ENCODE results near the gene KPNB1.

The KPNB1 gene

DNA sequence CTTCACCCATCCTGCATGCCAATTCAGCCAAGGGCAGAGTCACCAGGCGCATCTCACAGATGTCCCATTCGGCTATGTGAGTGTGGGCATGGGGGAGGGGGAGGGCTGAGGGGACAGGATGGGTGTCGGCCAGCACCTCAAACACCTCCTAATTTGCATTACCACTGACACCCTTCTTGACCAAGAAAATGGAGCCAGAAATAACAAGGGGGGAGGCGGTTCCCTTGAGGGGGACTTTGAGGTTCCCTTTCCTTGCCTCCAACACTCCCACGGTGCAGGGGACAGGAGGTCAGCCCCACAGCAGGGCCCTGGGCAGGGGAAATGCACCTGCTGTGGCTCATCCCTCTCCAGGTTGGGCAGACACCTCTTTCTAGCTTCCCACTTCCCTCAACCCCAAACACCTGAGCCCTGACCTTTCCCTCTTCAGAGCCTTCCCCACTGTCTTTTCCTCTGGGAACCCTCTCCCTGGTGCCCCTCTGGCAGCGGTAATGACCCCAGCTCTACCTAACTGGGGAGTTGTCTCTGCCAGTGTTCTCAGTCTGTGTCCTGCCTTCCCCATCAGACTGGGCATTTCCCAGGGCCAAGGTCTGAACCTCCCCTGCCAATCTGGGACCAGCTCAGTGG is 65.2 kb downstream of the KPNB1 start:
- no peak for DNase-seq

DNA sequence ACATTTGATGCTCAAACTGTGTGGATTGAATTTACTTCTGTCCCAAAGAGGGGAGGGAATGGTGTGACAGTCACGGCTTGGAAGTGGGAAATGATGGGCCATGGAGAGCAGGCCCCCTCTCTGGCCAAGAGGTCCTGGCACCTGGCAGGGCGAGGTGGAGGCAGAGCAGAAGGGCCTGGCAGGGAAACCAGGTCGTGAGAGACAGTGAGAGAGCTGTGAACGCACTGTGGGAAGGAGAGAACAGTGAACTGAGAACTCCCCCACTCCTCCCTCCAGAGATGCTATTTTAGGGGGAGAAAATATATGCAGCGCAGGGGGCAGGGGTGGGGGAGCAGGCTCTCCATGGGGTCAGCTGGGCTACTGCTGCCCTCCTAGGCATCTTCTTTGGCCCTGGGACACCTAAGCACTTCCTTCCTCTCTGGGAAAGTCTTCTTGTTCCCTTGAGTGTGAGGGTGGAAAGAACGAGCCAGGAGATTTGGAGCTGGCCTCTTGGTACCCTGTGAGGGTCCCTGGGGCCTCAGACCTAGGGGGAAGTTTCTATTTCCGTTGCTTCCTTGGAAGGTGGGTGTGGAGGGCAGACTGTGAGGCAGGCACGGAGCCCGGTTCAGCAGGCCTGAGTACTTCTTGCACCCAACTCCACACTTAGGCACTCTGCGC is 66.1 kb downstream of the KPNB1 start:
- no peak for DNase-seq

DNA sequence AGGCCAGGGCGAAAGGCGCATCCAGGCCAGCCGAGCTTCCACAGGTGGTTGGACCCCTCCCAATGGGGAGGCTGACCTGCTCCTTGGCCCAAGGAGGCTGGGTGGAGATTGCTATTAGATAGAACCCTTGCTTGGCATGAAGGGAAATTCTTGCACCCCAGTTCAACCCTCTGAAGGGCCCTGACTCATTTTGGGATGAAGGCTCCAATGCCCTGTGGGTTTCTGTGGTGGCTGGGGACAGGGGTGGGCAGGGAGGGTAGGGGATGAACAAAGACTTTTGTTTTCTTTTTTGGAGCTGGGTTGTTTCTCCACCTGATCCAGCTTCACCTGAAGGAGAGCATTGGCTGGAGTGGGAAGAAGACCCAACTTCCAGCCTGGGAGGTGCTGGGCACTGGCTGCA is 66.7 kb downstream of the KPNB1 start:
- no peak for DNase-seq

DNA sequence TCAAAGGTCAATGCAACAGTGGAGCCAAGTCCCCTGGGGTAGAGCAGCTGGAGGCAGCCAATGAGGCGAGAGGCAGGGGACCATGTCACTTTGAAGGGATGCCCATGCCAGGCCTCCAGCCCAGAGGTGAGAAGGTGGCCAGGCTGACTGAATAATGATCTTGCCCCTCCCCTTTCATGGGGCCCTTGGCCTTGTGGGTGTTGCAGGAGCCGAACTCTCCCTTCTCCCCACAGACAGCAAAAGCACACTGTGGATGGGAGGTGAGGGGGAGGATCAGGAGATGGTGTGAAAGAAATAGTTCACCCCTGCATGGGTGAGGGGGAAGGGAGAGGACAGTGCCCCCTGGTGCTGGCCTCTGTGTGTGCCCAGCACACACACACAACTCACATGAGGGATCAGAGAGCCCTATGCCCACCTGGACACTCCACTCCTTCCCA is 67.6 kb downstream of the KPNB1 start:
- DNase-seq = peak; percentile 47

DNA sequence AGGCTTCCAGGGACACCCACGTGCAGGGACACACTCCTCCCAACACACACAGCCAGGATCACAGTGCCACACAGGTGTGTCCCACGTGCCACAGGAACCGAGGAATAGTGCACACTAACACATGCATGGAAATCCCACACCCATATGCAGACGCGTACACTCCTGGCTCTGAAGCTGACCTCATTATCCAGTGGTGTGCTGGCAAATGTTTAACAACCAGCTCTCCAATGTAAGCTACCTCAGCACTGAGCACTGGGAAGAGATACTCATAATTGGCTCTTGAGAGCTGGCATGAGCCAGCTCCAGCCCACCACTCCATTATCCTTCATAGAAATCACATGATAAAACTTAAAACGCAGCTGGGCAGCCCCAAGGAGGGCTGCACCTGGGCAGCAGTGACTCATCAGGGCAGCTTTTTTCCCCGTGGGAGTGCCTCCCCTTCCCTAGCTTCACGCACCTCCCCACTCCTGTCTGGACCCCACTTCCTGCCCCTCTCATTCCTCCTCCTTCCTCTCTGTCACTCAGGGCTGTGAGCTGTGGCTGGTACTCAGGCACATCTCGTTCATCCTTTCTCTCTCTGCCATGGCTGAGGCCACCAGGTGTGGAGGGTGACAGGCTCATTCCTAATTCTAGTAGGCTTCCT is 68.4 kb downstream of the KPNB1 start:
- DNase-seq = peak; percentile 55

DNA sequence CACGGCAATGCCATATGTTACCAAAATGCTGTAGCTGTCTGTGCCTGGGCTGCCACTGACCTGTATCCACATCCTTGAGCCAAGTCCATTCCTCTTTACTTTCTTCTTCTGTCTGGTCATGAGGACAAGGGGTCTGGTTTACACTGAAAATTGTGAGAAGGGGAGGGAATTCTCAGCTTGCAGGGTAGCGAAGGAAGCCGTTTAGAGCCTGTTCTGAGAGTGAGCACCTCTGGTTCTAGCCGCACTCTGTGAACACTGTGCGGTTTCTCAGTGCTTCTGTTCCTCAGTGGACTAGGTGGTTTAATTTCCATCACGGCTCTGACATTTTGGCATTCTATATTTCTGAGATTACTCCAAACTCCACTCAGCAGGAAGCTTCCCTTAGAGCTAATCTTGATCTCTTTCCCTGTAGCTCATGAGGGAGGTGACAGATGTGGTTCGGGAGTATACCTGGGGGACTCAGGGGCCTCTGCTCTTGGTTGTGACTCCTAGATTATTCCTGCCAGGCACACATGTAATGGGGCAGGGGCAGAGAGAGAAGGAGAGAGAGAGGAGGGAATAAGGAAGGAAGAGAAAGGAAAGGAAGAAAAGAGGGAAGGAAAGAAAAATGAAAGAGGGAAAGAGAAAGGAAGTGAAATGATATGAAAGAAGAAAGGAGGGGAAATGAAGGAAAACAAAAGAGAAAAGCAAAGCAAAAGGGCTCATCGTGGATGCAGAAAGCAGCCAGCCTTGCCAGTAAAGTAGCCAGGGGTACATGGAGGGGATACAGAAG is 69.1 kb downstream of the KPNB1 start:
- no peak for DNase-seq

DNA sequence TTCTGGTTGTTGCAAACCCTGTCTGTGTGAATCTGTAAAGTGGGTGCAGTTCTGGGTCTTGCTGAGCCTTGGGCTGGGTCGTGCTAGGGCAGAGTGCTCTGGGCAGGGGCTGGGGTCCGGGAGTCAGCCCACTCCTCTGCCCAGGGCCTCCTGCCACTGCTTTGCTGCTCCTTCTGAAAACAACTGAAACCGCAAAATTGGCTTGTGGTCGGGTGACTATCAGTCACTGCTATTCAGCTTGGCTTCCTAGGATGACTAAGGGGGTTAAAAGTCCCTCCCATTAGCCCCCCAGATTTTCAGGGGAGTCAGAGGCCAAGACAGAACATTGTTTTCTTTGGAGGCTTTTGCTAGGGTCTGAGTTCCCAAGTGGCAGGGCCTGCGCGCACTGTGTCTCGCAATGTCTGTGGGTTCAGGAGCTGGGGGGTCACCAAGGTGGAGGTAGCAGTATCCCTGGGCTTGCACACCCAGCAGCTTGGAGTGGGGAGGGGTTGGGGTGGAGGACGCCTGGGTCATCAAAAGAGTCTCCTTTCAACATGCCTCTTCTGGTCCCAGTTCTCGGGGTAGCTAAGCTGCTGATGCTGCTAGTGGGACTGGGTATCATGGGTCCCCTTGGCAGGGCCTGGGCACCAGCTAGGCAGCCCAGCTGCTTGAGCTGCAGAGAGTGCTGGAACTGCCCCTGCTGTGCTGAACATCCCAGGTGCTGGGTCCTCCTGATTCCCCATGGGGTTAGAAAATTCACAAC is 69.9 kb downstream of the KPNB1 start:
- peak; percentile 65 for DNase-seq

DNA sequence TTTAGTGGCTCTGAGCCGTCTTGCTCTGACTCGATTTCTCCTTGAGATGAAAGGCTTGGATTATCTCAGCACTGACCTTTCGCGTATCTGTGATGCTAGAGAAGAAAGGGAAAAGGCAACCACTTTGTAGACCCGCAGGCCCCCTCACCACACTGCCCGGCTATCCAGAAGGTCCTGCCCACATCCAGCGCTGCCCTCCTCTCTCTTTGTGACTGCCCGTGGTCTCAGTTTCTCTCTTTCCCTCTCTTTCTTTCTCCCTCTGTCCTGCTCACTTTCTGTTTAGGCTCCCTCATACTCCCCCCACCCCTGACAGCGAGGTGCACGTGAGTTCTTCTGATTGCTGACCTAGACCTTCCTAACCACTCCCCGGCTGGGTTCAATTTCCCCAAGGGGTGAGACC is 70.5 kb downstream of the KPNB1 start:
- DNase-seq = no peak

DNA sequence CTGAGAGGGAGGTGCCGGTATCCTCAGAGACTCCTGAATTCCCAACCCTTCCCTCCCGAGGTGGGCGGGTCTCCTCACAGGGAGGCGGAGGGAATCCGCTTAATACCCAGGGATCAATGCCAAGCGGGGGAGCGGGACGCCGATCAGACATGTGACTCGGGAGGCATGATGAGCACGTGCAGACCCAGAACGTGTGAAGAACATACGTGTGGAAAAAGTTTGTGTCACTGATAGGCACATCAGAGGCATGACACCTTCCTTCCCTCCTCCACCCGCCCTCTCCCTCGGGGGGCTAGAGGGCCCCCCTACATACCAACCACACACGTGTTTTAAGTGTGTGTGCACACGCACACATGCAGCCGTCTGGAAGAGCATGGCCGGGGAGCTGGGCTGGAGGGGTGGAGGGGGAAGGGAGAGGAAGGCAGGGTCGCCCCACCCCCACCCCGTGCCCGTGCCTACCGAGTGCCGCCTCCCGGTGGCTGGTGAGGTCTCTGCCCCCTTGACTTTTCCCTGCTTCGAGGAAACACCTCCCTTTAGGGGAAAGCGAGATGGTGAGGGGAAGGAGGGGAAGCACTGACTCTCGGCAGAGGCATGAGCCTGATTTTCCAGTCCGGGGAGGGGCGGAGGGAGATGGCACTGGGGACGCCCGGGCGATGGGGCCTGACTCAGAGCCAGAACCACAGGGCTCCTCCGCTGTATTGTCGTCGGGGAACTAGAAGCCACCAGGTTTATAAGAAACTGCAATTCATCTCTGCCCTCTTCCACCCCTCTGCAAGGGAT is 71.2 kb downstream of the KPNB1 start:
- peak; percentile 94 for DNase-seq

DNA sequence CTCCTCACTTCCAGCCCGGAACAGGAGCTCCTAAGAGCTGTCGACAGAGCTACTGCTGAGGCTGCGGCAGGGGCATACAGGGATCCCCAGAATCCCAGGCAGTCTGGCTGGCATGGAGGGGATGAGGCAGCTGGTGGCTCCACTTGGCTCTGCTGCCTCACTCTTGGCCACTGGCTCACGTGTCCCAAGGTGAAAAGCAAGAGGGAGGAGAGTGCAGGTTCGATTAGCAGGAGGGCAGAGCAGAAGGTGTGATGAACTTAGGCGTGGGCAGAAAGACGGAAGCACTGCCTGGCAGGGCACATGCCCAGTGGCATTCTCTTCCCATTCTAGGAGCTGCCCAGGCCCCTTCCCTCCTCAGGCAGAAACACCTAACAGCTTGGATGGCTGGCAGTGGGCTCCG is 72.0 kb downstream of the KPNB1 start:
- no peak for DNase-seq

DNA sequence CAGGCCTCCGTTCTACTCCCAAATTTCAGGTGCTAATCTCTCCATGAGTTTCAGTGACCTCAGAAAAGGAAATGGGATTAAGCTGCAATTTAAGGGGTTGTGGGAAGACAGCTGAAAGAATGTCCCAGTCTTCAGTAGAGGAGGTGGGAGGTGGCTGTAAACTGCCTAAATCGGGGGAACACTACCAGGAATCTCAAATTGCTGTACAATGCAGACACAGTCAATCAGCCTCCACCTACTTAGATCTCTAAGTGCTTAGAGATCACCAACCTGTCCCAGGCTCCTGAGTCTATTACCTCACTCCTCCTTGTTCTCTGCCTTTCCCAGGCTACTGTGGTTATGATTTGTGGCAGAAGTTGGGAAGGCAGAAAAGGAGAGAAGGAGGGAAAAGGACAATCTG is 75.0 kb downstream of the KPNB1 start:
- DNase-seq = no peak

DNA sequence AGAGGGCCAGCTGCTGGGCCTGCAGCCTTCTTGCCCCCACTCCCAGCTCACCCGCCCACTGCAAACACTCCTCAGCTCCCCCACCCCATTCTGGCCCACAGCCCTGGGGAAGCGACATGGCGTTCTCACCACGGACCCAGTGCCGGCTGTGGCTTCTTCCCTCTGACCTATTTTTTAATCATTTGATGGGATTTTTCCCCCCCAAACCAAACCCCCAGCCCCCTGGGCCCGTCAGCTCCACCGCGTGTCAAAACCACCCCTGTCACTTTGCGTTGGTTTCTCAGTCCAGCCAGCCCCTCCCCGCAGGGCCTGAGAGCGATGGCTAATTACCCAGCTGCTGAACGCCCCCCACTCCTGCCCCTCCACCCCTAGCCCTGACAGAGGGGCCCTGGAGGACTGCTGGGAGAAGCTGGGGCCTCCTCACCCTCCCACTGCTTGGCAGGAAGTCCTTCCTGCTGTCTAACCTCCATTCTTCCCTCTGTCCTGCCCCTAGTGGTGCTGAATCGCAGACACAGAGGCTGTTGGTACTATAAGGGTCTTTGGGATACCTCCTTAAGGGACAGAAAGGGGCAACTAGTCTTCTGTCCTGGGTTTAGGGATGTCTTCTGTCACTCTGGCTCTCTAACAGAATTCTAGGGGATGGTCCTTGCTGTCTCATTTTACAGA is 75.9 kb downstream of the KPNB1 start:
- no peak for DNase-seq

DNA sequence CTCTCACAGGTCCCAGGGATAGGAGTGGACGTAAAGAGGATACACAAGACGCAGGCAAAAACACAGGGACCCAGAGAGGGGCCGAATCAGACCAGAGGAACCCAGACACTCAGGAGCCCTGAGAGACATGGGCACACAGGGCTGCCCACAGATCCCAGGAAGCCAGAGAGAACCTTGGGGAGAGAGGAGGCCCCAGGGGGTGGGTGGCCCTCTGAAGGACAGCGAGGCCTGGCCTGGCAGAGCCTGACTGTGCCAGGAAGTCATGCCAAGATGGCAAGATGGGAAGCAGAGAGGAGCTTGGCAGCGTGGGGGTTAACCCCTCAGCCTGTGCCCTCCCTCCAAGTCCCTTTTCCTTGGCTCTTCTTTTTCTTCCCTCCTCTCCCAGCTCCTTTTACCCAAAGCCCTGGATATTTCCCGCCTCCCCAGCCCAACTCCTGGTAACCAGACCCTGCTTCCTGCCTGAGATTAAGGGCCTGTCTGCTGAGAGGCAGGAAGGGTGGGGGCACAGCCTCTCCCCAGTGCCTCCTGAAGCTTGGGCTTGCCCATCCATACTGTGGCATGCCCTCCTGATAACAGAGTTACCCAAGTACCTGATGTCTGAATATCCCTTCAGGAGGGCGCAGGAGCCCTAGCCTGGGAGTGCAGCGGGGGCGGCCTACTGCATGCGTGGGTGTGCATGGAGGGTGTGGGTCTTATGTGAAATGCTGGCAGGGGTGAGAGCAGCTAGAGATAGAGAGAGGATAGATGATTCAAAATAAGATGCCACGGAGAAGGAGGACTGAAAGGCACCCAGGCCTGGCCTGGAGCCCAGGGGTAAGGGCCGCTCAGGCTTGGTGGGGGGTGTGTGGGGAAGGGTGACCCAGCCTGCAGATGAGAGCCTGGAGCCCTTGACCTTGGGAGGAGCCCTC is 77.3 kb downstream of the KPNB1 start:
- no peak for DNase-seq

DNA sequence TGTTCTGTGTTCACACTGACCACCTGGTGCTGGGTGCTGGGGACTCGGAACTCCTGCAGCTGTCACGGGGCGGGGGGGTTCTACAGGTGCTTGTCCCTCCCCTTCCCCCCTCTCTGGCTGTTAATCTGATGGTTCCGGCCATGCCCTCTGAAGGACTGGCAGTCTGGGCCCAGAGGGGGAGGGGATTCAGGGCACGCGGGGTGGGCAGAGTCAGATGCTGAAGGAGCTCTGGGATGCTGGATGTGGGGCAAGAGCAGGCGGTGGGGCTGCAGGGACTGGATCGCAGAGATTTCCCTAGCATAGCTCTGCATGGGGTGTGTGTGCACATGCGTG is 78.0 kb downstream of the KPNB1 start:
- no peak for DNase-seq

DNA sequence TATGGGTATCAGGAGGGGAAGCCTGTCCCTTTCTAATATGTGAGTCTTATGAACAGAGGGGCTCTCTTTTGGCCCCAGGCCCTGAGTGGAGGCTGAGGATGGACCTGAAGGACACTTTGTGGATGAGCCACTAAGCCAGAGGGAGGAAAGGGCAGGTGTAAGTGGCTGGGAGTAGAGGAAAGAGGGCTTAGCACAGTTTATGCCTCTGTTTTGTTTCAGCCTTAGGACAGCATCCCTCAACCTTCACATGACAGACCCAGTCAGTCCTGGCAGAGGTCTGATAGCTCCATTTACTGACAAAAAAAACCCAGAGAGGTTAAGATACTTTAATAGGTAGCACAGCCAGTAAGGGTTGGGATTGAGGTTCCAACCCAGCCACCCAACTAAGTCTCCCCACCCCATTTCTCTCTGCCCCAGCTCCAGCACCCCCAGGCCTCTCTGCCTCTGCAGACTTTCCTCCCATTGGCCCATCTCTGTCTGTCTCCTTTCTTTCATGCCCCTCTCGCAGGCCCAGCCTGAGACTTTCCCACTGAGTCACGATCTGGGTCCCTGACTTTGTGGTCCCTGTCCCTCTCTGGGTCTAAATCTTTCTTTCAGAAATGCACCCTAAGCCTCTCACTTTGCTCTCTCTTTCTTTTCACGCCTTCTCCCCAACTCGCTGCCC is 78.6 kb downstream of the KPNB1 start:
- DNase-seq = no peak

DNA sequence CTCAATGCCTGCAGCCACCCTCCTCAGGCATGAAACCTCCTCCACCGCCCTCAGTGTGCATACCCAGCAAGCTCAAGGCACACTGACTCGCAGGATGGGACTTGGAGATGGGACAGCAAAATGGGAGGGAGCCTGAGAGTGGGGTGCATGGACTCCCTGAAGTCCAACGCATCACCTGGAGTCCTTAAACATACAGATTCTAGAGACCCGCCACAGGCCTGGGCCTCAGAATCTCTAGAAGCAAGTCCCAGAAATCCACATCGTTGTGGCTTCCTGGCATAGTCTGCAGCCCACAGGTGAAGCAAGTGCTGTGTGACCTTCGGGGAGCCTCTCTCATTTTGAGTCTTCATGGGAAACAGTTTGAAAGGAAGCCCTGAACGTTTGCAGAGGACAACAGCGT is 79.8 kb downstream of the KPNB1 start:
- no peak for DNase-seq

DNA sequence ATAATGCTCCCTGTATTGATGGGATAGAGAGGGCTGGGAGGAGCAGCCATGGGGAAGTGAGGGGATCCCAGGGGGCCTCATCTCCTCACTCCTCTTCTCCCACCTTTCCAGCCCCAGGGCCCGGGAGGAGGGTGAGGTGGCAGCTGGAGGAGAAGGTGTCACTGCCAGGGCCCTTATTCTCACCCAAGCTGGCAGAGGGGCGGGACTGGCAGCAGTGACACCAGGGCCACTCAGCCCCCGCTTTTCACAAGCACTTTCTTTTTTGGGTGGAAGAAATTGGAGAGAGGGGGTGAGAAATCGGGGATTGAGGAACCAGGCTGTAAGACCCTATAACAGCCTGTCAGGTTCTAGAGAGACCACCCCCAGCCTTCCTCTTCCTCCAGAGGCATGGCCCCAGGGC is 81.0 kb downstream of the KPNB1 start:
- no peak for DNase-seq

DNA sequence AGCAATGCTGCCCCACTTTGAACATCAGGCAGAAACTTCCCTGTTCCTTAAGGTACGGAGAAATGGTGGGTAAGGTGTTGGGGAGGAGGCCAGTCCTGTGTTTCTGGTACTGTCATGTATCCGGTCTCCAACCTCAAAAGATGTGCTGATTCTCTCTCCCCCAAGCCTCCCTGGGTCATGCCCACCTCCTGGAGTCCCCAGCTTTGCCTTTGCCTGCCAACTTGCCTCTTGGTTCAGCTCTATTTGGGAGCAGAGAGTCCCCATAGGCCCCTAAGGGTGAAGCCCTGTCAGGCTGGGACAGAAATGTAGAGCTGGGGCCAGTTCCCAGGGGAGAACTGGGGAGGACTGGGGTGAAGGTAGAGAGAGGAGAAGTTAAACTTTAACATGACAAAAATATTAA is 81.7 kb downstream of the KPNB1 start:
- no peak for DNase-seq

DNA sequence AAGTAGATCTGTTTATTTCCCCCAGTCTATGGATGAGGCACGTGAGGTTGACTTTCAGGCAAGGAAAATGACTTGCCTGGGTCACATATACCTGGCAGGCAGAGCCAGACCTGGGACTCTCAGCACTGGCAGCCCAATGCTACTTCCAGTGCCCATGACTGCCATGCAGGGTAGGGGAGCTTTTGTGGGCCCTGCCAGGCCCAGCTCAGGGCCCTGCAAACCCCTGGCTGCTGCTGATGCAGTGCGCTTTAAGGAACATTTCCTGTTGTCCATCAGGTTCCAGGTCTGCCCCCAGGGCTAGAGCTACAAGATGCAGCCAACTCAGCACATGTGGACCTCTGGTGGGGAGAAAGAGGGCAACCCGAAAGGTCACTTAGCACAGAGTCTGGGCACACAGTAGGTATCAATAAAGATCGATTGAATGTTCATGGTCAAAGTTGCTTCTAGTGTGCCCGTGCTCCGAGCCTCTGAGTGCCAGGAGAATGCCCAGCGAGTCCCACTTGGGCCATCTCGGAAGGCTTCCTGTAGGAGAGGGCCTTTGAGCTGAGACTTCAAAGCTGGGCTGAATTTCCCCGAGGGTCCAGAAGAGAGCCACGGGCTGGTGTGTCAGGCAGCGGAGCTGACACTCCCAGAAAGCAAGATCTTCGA is 82.8 kb downstream of the KPNB1 start:
- DNase-seq = no peak
